K562 (cell line): ENCODE data around the gene SLC9A1. TPM values are rescaled to one million over a fixed set of nuclear protein-coding genes. Genes with fewer than 3 reads are reported as not detected.
A peak's percentile ranks its signal among the peaks of the same experiment; 100 is the strongest.

Source experiments
- BRD9 ChIP-seq: fragments of 450-650 bp; IDR thresholded peaks from 2 replicates; pipeline ENCODE4 v1.6.1; 2018; ENCODE audit warnings: low read depth; ENCODE audit not compliant: partially characterized antibody
- NCOA4 ChIP-seq: fragments of 450-650 bp; IDR thresholded peaks from 2 replicates; pipeline ENCODE4 v1.6.1; 2018; ENCODE audit warnings: mild to moderate bottlenecking; ENCODE audit not compliant: partially characterized antibody
- PURB ChIP-seq: sonication (generic); formaldehyde crosslinking; IDR thresholded peaks from 2 replicates; pipeline ENCODE4 v1.9.0; 2021; ENCODE audit warnings: low read depth, mild to moderate bottlenecking, missing genetic modification reagents
- RBBP5 ChIP-seq: fragments of 200-600 bp; sonication (generic); IDR thresholded peaks from 2 replicates; pipeline ENCODE4 v1.6.1; 2012; ENCODE audit warnings: borderline replicate concordance, mild to moderate bottlenecking, low read length, control low read depth, inconsistent platforms; ENCODE audit not compliant: insufficient read depth, poor library complexity, severe bottlenecking
- TCF7L2 ChIP-seq: fragments of 150-350 bp; IDR thresholded peaks from 2 replicates; pipeline ENCODE4 v1.6.1; 2016; ENCODE audit warnings: low read depth, mild to moderate bottlenecking, low read length, moderate library complexity
- U2AF1 ChIP-seq: fragments of 200-400 bp; formaldehyde crosslinking; optimal IDR thresholded peaks from 2 replicates; pipeline ENCODE3; 2017; ENCODE audit warnings: mild to moderate bottlenecking, low read depth, low read length, moderate library complexity
- ZFX ChIP-seq: sonication (generic); formaldehyde crosslinking; IDR thresholded peaks from 2 replicates; pipeline ENCODE4 v1.8.0; 2022; ENCODE audit warnings: mild to moderate bottlenecking, missing genetic modification reagents, moderate library complexity
- ZNF766 ChIP-seq: fragments of 200-800 bp; sonication (Bioruptor generic); conservative IDR thresholded peaks from 2 replicates; pipeline ENCODE4 v1.6.1; 2016; ENCODE audit warnings: missing genetic modification characterization, missing compliant biosample characterization
- ZNF77 ChIP-seq: fragments of 250-450 bp; sonication (Bioruptor Pico); IDR thresholded peaks from 2 replicates; pipeline ENCODE4 v1.5.0; 2020
- polyA plus RNA-seq, 8 experiments: library from polyadenylated mRNA; depleted of rRNA in 4 of 8; stranded (reverse) in 5 of 8; unstranded in 3 of 8; fragments of >200 nt; fragmentation: Nextera tagmentation in 2 of 8; fragmentation: Illumina TruSeq in 1 of 8; extraction: Ambion mirVana in 2 of 8; extraction: Trizol in 1 of 8; gene quantifications; 2 replicates each; pipeline versions ENCODE4 v1.2.1 to v1.2.3, GENCODE V29; 2011 to 2014; ENCODE audit warnings: inconsistent platforms in 1 of 8, missing spikeins in 1 of 8
- total RNA-seq, 7 experiments: library from RNA; depleted of rRNA in 6 of 7; stranded (reverse); fragments of >200 nt in 6 of 7; fragmentation: Illumina TruSeq in 2 of 7; extraction: Trizol in 2 of 7; gene quantifications; 2 replicates each; pipeline versions ENCODE4 v1.2.1 to v1.2.3, GENCODE V29; 2011 to 2021; ENCODE audit warnings: low replicate concordance in 1 of 7
- TF ChIP-seq, protein P1 (sequence below): IDR thresholded peaks from 2 replicates; pipeline ENCODE4 v1.6.1; 2011; ENCODE audit not compliant: insufficient read length; ENCODE audit errors: extremely low read depth
- TF ChIP-seq, protein P2 (sequence below): fragments of 150-350 bp; IDR thresholded peaks from 2 replicates; pipeline ENCODE4 v1.6.1; 2014; ENCODE audit warnings: low read depth, mild to moderate bottlenecking, low read length, borderline replicate concordance
- TF ChIP-seq, protein P3 (sequence below): fragments of 450-650 bp; formaldehyde crosslinking; IDR thresholded peaks from 2 replicates; pipeline ENCODE4 v1.4.0; 2022; ENCODE audit warnings: missing genetic modification characterization
- TF ChIP-seq, protein P4 (sequence below), 3 experiments: IDR thresholded peaks in 2 of 3; conservative IDR thresholded peaks in 1 of 3; 2 replicates each; pipeline ENCODE4 v1.5.1; 2011 to 2012; ENCODE audit warnings: low read length in 3 of 3, mild to moderate bottlenecking in 3 of 3, control low read depth in 2 of 3, improper control_type of control experiment in 1 of 3, inconsistent platforms in 1 of 3, low read depth in 1 of 3, mixed read lengths in 1 of 3, moderate library complexity in 1 of 3; ENCODE audit not compliant: insufficient read depth in 2 of 3
- TF ChIP-seq, protein P5 (sequence below): sonication (generic); formaldehyde crosslinking; IDR thresholded peaks from 2 replicates; pipeline ENCODE4 v1.8.0; 2022; ENCODE audit warnings: mild to moderate bottlenecking, missing genetic modification reagents

SLC9A1 gene
- total and polyA plus RNA-seq, 9 of the 15 experiments (the other 6 are each of a cell fraction or from before 2014, with no cell fraction given) = 0.59 to 14.4 (median 2.0) TPM

DNA sequence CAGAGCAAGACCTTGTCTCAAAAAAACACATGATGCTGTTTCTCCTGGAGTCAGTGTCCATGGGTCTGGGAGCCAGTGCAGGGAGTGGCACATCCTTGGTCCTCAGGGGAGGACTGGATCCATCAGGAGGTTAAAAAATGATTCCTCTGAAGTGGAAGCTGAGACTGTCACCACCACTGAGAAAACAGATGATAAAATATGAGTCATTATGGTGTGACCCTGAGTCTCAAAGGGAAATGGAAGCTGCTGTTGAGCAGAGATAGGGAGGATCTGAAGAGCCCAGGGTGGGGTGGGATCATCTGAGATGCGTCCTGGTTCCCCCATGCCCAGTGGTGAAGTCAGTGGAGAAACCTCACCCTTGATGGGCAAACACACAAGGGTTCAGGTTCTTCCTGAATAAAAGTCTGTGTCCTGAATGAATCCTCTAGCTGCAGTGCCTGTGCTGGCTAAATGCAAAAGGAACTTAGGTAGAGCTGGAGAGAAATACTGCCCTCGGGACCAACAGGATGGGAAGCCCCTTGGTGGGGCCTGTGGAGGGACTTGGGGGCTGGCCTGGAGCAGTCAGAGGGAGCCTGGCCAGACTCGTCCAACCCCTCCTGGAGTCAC is 80.6 kb downstream of the SLC9A1 start (continued):
- no peak for TF ChIP-seq U2AF1
- TF ChIP-seq TCF7L2 = 0 out of 2 replicates have a peak, but pooled peaks have one; percentile 13
- TF ChIP-seq NCOA4 = no peak
- TF ChIP-seq ZFX (CRISPR knock-in tag) = peak; percentile 38; the same call in 1 of the 2 replicates
- TF ChIP-seq, protein P1, sequence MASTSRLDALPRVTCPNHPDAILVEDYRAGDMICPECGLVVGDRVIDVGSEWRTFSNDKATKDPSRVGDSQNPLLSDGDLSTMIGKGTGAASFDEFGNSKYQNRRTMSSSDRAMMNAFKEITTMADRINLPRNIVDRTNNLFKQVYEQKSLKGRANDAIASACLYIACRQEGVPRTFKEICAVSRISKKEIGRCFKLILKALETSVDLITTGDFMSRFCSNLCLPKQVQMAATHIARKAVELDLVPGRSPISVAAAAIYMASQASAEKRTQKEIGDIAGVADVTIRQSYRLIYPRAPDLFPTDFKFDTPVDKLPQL = no peak
- TF ChIP-seq, protein P2, sequence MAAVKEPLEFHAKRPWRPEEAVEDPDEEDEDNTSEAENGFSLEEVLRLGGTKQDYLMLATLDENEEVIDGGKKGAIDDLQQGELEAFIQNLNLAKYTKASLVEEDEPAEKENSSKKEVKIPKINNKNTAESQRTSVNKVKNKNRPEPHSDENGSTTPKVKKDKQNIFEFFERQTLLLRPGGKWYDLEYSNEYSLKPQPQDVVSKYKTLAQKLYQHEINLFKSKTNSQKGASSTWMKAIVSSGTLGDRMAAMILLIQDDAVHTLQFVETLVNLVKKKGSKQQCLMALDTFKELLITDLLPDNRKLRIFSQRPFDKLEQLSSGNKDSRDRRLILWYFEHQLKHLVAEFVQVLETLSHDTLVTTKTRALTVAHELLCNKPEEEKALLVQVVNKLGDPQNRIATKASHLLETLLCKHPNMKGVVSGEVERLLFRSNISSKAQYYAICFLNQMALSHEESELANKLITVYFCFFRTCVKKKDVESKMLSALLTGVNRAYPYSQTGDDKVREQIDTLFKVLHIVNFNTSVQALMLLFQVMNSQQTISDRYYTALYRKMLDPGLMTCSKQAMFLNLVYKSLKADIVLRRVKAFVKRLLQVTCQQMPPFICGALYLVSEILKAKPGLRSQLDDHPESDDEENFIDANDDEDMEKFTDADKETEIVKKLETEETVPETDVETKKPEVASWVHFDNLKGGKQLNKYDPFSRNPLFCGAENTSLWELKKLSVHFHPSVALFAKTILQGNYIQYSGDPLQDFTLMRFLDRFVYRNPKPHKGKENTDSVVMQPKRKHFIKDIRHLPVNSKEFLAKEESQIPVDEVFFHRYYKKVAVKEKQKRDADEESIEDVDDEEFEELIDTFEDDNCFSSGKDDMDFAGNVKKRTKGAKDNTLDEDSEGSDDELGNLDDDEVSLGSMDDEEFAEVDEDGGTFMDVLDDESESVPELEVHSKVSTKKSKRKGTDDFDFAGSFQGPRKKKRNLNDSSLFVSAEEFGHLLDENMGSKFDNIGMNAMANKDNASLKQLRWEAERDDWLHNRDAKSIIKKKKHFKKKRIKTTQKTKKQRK = no peak
- no peak for TF ChIP-seq ZNF77
- TF ChIP-seq, protein P3, sequence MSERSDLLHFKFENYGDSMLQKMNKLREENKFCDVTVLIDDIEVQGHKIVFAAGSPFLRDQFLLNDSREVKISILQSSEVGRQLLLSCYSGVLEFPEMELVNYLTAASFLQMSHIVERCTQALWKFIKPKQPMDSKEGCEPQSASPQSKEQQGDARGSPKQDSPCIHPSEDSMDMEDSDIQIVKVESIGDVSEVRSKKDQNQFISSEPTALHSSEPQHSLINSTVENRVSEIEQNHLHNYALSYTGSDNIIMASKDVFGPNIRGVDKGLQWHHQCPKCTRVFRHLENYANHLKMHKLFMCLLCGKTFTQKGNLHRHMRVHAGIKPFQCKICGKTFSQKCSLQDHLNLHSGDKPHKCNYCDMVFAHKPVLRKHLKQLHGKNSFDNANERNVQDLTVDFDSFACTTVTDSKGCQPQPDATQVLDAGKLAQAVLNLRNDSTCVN (CRISPR knock-in tag) = no peak
- TF ChIP-seq, protein P4, sequence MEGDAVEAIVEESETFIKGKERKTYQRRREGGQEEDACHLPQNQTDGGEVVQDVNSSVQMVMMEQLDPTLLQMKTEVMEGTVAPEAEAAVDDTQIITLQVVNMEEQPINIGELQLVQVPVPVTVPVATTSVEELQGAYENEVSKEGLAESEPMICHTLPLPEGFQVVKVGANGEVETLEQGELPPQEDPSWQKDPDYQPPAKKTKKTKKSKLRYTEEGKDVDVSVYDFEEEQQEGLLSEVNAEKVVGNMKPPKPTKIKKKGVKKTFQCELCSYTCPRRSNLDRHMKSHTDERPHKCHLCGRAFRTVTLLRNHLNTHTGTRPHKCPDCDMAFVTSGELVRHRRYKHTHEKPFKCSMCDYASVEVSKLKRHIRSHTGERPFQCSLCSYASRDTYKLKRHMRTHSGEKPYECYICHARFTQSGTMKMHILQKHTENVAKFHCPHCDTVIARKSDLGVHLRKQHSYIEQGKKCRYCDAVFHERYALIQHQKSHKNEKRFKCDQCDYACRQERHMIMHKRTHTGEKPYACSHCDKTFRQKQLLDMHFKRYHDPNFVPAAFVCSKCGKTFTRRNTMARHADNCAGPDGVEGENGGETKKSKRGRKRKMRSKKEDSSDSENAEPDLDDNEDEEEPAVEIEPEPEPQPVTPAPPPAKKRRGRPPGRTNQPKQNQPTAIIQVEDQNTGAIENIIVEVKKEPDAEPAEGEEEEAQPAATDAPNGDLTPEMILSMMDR (IDR thresholded peaks at IDR 0.05 in 2 of 3, conservative IDR thresholded peaks at IDR 0.05 in 1 of 3; ENCODE audit: insufficient read depth in 2 of 3, low read depth in 1 of 3, low read length in 3 of 3) = no peak
- TF ChIP-seq ZNF766 (CRISPR knock-in tag) = peak; percentile 84
- no peak for TF ChIP-seq RBBP5
- TF ChIP-seq, protein P5, sequence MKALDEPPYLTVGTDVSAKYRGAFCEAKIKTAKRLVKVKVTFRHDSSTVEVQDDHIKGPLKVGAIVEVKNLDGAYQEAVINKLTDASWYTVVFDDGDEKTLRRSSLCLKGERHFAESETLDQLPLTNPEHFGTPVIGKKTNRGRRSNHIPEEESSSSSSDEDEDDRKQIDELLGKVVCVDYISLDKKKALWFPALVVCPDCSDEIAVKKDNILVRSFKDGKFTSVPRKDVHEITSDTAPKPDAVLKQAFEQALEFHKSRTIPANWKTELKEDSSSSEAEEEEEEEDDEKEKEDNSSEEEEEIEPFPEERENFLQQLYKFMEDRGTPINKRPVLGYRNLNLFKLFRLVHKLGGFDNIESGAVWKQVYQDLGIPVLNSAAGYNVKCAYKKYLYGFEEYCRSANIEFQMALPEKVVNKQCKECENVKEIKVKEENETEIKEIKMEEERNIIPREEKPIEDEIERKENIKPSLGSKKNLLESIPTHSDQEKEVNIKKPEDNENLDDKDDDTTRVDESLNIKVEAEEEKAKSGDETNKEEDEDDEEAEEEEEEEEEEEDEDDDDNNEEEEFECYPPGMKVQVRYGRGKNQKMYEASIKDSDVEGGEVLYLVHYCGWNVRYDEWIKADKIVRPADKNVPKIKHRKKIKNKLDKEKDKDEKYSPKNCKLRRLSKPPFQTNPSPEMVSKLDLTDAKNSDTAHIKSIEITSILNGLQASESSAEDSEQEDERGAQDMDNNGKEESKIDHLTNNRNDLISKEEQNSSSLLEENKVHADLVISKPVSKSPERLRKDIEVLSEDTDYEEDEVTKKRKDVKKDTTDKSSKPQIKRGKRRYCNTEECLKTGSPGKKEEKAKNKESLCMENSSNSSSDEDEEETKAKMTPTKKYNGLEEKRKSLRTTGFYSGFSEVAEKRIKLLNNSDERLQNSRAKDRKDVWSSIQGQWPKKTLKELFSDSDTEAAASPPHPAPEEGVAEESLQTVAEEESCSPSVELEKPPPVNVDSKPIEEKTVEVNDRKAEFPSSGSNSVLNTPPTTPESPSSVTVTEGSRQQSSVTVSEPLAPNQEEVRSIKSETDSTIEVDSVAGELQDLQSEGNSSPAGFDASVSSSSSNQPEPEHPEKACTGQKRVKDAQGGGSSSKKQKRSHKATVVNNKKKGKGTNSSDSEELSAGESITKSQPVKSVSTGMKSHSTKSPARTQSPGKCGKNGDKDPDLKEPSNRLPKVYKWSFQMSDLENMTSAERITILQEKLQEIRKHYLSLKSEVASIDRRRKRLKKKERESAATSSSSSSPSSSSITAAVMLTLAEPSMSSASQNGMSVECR (CRISPR knock-in tag) = no peak
- peak; percentile 77 for TF ChIP-seq BRD9
- no peak for TF ChIP-seq PURB (CRISPR knock-in tag)
